ENCODE measurements around the gene DPH2.

GRCh38 chr1:43932786-43933385, 36.9 kb upstream of the DPH2 start:
- TF ChIP-seq CTCF (IDR thresholded peaks at IDR 0.05), result no peak
- no peak for TF ChIP-seq POLR2A (IDR thresholded peaks at IDR 0.05)

Data from right lobe of liver (tissue), 4 donors.